Measurements from ENCODE around the gene SLC35B2.
A peak's percentile ranks its signal among the peaks of the same experiment; 100 is the strongest.

The SLC35B2 gene

GRCh38 chr6:44251576-44252524, 5.5 kb downstream of the SLC35B2 start:
- DNase-seq, result no peak

- DNase-seq, result no peak
Observed at GRCh38 chr6:44250718-44251123, 6.6 kb downstream of the SLC35B2 start.

DNA sequence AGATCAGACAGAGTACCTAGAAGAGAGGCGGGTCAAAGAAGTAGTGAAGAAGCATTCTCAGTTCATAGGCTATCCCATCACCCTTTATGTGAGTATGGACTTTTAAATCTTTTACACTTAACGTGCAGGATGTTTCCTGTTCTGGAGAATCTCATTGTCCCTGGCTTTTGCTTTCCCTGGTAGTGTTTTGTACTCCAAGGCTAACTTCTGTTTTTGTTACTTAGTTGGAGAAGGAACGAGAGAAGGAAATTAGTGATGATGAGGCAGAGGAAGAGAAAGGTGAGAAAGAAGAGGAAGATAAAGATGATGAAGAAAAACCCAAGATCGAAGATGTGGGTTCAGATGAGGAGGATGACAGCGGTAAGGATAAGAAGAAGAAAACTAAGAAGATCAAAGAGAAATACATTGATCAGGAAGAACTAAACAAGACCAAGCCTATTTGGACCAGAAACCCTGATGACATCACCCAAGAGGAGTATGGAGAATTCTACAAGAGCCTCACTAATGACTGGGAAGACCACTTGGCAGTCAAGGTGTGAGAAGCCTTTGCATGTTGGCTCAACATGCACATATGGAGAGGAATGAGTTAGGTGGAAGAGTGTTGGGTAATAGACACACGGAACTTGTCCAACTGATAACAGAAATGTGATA, 7.1 kb downstream of the SLC35B2 start:
- DNase-seq, result no peak

DNA sequence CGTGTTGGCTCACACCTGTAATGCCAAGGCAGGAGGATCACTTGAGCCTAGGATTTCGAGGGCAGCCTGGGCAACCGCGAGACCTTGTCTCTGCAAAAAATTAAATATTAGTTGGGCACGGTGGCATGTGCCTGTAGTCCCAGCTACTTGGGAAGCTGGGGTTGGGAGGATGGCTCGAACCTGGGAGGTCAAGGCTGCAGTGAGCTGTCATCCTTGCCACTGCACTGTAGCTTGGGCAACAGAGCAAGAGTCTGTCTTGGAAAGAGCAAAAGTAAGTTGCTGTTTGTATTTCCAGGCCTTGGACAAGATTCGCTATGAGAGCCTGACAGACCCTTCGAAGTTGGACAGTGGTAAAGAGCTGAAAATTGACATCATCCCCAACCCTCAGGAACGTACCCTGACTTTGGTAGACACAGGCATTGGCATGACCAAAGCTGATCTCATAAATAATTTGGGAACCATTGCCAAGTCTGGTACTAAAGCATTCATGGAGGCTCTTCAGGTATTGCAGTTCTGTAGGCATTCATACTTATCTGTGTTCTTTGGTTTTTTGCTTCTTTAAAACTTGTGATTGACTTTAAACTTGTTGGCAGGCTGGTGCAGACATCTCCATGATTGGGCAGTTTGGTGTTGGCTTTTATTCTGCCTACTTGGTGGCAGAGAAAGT, 8.1 kb downstream of the SLC35B2 start:
- no peak for DNase-seq

DNA sequence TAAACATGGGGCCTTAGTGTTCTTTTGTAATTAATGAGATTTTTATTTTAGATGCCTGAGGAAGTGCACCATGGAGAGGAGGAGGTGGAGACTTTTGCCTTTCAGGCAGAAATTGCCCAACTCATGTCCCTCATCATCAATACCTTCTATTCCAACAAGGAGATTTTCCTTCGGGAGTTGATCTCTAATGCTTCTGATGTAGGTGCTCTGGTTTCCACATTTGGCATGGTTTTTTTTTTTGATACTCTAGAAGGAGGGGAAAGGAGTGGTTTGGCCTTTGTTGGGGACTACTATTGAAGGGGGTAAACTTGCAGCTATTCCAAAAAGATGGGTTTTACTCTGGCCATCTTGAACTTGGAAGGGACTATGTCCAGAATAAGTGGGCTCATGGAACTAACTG, 8.7 kb downstream of the SLC35B2 start:
- DNase-seq, result no peak

DNA sequence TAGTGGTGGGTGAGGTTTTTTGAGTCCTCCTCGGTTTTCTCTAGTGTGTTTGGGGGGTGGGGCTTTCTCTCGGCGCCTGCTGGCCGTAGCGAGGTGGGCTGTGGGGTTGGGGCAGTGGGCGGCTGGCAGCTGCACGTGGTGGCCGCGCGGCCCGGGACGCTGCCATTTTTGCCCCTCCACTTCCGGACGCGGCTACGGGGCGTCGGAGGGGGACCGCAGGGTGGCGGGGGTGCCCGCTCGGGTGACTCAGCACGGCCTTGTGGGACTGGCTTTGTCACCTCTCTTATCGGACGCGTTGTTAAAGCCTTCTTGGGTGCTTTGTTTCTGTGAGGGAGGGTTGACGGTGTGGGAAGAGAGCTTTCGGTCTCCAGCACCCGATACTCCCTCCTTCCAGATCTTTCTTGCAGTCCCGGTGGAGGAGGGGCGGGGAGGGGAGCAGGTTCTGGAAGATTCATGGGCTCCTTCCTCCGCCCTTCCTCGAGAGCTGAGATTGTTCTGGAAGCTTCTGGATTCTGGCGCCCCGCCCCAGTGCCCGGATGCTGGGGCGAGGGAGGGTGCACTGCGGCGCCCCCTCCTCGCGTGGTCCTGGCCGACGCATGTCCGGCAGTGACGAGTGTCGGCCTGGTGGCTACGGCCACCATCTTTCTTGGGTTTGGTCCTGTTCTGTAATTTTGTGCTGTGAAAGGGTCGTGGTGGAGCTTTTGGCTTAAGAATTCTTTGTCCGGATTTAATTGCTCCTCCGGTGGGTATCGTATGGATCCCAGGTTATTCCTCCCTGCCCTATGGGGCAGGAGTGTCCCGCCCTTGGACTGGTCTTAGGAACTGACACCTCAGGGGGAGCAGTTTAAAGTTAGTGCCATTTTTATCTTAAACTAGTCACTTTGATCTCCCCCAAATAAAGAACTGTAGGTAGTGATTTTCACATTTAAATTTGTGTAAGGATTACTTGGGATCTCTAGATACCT, 9.7 kb downstream of the SLC35B2 start:
- peak; percentile 87 for DNase-seq

DNA sequence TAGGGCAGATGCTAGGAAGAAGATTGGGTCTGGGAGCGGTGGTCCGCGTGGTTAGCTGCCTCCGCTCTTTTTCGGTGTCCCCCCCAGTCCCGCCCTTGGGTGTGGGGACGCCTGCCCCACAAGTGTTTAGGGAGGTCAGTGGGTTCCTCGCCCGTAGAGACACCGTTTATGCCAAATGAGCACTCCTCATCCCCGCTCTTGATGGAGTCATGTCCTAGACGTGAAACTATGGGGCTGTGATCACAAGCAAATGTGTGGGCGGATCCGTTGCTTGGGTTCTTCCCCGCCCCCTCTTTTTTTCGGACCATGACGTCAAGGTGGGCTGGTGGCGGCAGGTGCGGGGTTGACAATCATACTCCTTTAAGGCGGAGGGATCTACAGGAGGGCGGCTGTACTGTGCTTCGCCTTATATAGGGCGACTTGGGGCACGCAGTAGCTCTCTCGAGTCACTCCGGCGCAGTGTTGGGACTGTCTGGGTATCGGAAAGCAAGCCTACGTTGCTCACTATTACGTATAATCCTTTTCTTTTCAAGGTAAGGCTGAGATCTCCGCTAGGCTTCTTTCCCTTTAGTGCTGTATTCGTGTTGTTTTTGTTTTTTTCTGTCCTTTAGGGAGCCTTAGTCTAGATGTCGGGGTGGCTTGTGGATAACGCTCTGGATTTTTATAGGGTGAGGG, 10.5 kb downstream of the SLC35B2 start, which contains the start of gene HSP90AB1:
Gene HSP90AB1 (plus strand): TSS at position 439 of the 675 bp plus-strand sequence. CDS start 1,529 bp downstream, outside the sequence.
- peak; percentile 95 for DNase-seq

DNA sequence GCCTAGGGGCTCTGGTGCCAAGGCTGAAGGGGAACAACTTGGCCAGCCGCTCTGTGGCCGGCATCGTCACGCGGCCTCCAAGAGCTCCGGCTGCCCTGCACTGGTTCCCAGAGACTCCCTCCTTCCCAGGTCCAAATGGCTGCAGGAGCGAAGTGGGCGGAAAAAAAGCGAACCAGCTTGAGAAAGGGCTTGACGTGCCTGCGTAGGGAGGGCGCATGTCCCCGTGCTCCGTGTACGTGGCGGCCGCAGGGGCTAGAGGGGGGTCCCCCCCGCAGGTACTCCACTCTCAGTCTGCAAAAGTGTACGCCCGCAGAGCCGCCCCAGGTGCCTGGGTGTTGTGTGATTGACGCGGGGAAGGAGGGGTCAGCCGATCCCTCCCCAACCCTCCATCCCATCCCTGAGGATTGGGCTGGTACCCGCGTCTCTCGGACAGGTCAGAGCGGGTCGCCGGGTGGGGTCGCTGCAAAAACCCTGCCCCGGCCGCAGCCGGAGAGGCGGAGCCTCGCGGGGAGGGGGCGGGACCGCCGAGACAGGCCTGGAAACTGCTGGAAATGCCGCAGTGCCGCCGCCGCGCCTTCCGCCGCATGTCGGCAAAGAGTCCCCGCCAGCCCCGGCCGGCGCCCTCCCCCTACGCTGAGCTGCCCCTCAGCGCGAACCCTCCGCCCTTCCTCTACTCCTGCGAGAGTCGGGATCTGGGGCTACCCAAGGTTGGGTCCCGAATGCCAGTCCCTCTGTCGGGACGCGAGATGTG, 11.2 kb downstream of the SLC35B2 start:
- peak; percentile 69 for DNase-seq

DNA sequence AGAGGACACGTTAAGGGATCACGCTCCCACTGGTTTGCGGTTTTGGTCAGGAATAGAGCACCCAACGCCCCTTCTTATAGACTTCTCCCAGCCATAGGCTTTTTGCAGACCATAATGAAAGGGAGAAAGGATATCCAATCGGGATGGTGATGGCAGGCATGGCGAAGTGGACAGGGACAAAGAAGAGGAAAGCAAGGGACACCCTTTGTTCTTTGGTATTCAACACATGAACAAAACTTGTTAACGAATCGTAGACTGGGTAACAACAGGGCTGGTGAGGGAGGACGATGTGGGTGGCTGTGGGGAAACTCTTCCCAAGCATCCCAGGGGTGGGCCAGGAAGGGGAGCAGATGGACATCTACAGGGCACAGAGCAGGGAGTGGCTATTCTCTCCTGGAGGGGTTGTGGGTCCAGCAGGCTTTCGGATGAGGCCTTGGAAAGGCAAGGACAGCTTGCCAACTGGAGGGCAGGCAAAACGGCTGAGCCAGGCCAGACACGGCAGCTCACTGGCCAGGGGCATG, 11.9 kb downstream of the SLC35B2 start:
- no peak for DNase-seq

GRCh38 chr6:44243345-44243744, 14.0 kb downstream of the SLC35B2 start:
- DNase-seq, result no peak

DNA sequence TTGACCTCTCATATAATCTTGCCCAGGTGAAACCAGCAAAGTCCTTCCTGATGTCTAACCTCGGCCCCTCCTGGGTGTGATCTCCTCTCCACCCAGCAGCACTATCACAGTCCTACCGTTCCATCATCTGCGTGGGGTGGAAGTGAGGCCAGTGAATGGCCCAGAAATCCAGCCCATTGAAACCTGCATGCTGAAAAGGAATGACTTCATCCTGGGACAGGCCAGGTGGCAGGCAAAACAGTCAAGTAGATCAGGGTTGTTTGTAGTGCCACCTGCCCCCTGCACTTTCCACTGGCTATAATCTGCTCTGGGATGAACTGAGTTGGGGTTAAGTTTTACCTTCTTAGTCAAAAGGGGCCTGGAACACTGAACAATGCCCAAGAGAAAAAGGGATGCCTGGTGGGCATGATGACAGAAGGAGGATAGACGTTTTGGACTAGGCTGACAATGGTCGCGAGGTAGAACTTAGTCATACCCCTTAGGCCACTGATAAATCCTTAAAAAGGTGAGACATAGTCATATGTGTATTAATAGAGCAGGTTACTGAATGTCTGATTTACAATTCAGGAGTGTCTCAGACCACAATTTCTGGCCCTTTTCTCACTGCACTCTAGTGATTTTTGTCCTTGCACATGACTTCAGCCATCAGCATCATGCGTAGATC, 18.5 kb downstream of the SLC35B2 start:
- DNase-seq, result no peak

GRCh38 chr6:44237813-44238433, 19.4 kb downstream of the SLC35B2 start:
- DNase-seq, result peak; percentile 71

GRCh38 chr6:44237021-44237812, 20.1 kb downstream of the SLC35B2 start:
- DNase-seq, result peak; percentile 55

DNA sequence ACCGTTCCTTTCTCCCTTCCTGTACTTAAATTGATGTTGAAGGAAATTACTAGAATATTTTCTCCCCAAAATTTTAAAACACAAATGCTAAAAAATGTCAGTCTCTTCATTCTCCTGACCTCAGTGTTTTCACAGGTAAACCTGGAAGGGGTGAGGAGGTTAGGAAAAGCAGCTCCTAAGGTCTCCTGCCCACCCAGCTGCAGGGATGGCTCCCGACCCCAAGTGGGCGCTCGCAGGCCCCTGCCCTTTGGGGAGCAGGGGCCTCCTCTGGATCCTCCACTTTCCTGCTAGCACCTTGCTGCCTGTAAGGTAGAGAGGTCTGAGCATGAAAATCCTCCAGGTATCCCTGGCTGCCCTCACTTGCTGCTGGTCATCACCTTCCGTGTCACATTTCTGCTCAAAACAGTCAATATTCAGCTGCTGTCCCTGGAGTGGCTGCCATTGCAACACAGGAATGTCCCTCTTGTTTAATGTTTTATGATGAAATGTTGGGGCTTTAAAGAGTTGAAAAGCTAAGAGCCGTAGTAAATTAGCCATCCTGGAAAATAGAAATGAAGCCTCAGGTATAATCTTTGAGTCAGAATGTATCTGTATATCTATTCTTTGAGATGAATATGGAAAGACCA, 21.3 kb downstream of the SLC35B2 start:
- no peak for DNase-seq

DNA sequence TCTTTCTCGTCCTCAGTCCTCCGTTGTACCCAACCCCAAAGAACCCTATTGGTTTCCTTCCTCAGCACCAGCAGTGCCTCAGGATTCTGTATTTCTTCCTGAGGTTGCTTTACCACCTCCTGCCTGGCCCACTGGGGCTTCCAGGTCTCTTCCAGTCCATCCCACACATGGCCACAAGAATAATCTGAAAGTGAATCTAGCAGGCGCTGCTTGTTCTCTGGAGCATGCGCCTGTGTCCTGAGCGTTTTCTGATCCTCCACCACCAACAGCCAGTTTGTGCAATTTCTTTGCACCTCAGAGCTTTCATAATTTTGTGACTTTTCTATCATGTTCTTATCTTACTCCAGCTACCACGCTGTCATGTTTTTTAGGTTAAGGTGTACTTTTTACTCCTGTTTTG, 22.1 kb downstream of the SLC35B2 start:
- no peak for DNase-seq

DNA sequence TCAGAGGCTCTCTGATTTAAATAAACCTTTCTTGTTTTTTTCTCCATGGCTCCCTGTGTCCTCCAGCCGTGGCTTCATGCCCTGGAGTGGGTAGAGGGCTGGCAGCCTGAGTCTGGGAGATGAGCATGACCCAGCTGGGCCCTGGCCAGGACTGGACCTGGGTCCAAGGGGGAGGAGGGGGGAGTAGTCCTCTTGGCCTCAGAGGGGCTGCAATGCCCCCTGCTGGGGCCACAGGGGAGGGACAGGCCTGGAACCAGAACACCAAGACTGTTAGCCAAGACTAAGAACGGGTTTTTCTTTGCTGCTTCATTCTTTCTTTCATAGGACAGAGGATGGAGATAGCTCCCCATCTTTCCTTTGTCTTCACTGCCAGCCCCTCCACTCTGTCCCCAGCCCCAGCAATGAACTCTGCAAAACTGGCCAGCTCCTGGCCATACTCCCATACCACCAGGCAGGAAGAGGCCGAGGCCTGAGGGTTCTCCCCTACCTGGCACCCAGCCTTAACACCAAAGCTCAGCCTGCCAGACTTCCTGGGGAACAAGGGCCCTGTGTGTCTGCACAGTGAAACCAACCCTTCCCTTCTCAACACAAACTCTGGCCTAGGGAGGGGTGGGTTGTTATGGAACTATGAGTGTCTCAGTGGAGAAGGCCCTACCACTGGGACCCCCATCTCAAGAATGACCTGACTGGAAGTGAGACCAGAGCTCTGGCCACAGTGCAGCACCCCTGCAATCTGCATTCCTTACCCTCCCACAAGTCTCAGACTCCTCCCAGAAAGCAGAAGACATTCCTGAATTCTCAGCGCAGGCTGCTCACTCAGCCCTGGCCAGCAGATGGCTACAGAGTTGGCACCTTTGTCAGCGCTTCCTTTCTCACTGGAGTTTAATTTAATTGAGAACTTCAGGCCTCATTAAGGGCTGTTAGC, 23.0 kb downstream of the SLC35B2 start:
- DNase-seq, result no peak

DNA sequence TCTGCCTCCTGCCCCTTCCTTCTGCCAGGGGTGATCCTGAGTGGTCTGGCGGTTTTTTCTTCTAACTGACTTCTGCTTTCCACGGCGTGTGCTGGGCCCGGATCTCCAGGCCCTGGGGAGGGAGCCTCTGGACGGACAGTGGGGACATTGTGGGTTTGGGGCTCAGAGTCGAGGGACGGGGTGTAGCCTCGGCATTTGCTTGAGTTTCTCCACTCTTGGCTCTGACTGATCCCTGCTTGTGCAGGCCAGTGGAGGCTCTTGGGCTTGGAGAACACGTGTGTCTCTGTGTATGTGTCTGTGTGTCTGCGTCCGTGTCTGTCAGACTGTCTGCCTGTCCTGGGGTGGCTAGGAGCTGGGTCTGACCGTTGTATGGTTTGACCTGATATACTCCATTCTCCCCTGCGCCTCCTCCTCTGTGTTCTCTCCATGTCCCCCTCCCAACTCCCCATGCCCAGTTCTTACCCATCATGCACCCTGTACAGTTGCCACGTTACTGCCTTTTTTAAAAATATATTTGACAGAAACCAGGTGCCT, 23.7 kb downstream of the SLC35B2 start:
- no peak for DNase-seq

Measured in effector CD4-positive, alpha-beta T cell (primary cell).